ENCODE results near the gene MAP3K19. TPM values are rescaled to one million over a fixed set of nuclear protein-coding genes. Genes with fewer than 3 reads are reported as not detected.

MAP3K19 gene
- total RNA-seq, 1 experiment from 2014 or later, result not detected

DNA sequence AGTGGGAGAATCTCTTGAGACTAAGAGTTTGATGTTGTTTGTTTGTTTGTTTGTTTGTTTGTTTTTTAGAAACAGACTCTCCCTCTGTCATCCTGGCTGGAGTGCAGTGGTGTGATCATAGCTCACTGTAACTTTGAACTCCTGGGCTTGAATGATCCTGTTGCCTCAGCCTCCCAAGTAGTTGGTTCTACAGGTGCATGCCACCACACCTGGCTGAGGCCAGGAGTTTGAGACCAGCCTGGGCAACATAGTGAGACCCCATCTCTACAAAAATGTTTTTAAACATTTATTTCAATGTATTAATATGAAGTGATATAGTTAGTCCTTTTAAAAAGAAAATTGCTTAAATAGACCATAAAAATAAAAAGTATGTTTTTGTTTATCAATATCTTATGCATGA is 35.6 kb downstream of the MAP3K19 start:
- ChIA-PET POLR2A (no interaction called here), CTCF (no interaction called here)
- no peak for DNase-seq (ENCODE audit: low read depth, low spot score)
- in situ Hi-C loops (cut with HindIII; ENCODE audit: low pct_unique_long_range_greater_than_20kb, low sequenced_read_pairs), result no loop called here
- no peaks in the 10 kb centered on the region for H3K27me3 ChIP-seq (ENCODE audit: control insufficient read depth, insufficient read depth, low read length)
- H3K4me3 ChIP-seq (ENCODE audit: low read depth in 2 of 2, low read length in 2 of 2), result peak overlapping the region in 1 of 2 experiments; percentile 18; a peak in 1 of 4 replicates
- no peaks in the 10 kb centered on the region for H3K9me3 ChIP-seq (ENCODE audit: control insufficient read depth, insufficient read depth, low read depth, low read length)
- no peaks in the 10 kb centered on the region for H3K36me3 ChIP-seq (ENCODE audit: control insufficient read depth, insufficient read depth, low read length)
- no peak overlapping the region for H3K27ac ChIP-seq (ENCODE audit: low read length)
- TF ChIP-seq, protein P1, sequence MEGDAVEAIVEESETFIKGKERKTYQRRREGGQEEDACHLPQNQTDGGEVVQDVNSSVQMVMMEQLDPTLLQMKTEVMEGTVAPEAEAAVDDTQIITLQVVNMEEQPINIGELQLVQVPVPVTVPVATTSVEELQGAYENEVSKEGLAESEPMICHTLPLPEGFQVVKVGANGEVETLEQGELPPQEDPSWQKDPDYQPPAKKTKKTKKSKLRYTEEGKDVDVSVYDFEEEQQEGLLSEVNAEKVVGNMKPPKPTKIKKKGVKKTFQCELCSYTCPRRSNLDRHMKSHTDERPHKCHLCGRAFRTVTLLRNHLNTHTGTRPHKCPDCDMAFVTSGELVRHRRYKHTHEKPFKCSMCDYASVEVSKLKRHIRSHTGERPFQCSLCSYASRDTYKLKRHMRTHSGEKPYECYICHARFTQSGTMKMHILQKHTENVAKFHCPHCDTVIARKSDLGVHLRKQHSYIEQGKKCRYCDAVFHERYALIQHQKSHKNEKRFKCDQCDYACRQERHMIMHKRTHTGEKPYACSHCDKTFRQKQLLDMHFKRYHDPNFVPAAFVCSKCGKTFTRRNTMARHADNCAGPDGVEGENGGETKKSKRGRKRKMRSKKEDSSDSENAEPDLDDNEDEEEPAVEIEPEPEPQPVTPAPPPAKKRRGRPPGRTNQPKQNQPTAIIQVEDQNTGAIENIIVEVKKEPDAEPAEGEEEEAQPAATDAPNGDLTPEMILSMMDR (IDR thresholded peaks at IDR 0.05), result no peak
- TF ChIP-seq TCF7L2 (IDR thresholded peaks at IDR 0.05; ENCODE audit: low read depth, low read length) (no peak), SIN3A (IDR thresholded peaks at IDR 0.05; ENCODE audit: borderline replicate concordance, insufficient read depth, low read depth, low read length) (no peak), POLR2AphosphoS5 (IDR thresholded peaks at IDR 0.05; ENCODE audit: low read depth, low read length) (no peak)
- TF ChIP-seq, protein P2, sequence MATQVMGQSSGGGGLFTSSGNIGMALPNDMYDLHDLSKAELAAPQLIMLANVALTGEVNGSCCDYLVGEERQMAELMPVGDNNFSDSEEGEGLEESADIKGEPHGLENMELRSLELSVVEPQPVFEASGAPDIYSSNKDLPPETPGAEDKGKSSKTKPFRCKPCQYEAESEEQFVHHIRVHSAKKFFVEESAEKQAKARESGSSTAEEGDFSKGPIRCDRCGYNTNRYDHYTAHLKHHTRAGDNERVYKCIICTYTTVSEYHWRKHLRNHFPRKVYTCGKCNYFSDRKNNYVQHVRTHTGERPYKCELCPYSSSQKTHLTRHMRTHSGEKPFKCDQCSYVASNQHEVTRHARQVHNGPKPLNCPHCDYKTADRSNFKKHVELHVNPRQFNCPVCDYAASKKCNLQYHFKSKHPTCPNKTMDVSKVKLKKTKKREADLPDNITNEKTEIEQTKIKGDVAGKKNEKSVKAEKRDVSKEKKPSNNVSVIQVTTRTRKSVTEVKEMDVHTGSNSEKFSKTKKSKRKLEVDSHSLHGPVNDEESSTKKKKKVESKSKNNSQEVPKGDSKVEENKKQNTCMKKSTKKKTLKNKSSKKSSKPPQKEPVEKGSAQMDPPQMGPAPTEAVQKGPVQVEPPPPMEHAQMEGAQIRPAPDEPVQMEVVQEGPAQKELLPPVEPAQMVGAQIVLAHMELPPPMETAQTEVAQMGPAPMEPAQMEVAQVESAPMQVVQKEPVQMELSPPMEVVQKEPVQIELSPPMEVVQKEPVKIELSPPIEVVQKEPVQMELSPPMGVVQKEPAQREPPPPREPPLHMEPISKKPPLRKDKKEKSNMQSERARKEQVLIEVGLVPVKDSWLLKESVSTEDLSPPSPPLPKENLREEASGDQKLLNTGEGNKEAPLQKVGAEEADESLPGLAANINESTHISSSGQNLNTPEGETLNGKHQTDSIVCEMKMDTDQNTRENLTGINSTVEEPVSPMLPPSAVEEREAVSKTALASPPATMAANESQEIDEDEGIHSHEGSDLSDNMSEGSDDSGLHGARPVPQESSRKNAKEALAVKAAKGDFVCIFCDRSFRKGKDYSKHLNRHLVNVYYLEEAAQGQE (IDR thresholded peaks at IDR 0.05; ENCODE audit: insufficient read depth in 1 of 2, low read depth in 2 of 2, low read length in 1 of 2), result no peak
- ATAC-seq, result no peak
- no peaks in the 10 kb centered on the region for H3K4me1 ChIP-seq (ENCODE audit: control insufficient read depth, insufficient read depth, low read length)
- BruUV-seq (replicated peaks), result no TSS peak
- intact Hi-C loops (cut with micrococcal nuclease; ENCODE audit: unreplicated experiment), result no loop called here

DNA sequence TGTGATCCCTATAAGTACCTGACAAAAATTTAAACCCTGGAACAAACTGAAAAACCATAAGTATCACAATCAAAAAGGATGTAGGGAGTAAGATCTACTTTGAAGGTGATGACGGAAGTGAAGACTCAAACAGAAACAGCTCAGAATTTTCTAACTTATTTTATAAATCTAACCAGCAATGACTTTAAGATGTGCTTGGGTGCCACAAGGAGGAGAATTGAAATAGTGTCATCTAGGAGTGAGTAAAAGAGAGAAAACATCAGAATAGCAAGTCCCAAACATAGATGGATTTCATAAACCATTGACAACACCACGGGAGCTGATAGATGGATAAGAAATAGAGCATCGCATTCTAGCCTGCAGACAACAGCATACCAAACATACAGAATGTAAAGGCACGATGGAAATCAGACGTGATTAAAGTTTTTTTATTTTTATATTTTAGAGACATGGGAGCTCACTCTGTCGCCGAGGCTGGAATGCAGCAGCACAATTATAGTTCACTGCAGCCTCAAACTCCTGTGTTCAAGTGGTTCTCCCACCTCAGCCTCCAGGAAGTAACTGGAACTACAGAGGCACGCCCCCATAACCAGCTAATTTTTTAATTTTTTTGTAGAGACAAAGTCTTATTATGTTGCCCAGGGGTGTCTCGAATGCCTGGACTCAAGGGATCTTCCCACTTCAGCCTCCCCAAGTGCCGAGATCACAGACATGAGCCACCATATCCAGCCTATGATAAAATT is 36.9 kb downstream of the MAP3K19 start:
- Histone ChIP-seq H3K27me3 (ENCODE audit: control insufficient read depth, insufficient read depth, low read length) (peaks cover under 1% of the 10 kb centered on the region; the same call in 1 of the 2 replicates), H3K4me1 (ENCODE audit: control insufficient read depth, insufficient read depth, low read length) (no peaks in the 10 kb centered on the region), H3K36me3 (ENCODE audit: control insufficient read depth, insufficient read depth, low read length) (no peaks in the 10 kb centered on the region), H3K4me3 (ENCODE audit: low read depth in 2 of 2, low read length in 2 of 2) (no peak overlapping the region), H3K27ac (ENCODE audit: low read length) (no peak overlapping the region), H3K9me3 (ENCODE audit: control insufficient read depth, insufficient read depth, low read depth, low read length) (no peaks in the 10 kb centered on the region)
- POLR2A ChIA-PET, result no interaction called here
- in situ Hi-C loops (cut with HindIII; ENCODE audit: low pct_unique_long_range_greater_than_20kb, low sequenced_read_pairs) (no loop called here), intact Hi-C loops (cut with micrococcal nuclease; ENCODE audit: unreplicated experiment) (no loop called here)
- ATAC-seq (peak; percentile 52; the same call in 1 of the 2 replicates), DNase-seq (ENCODE audit: low read depth, low spot score) (no peak)
- CTCF ChIA-PET, result interaction anchor here (0.7 kb wide), 1 partner anchor 521 kb away, joined by 6 read pairs; the partner anchor contains the start of genes R3HDM1 and ZRANB3
- TF ChIP-seq TCF7L2 (IDR thresholded peaks at IDR 0.05; ENCODE audit: low read depth, low read length) (no peak), SIN3A (IDR thresholded peaks at IDR 0.05; ENCODE audit: borderline replicate concordance, insufficient read depth, low read depth, low read length) (no peak), POLR2AphosphoS5 (IDR thresholded peaks at IDR 0.05; ENCODE audit: low read depth, low read length) (no peak)
- TF ChIP-seq, protein P2 (IDR thresholded peaks at IDR 0.05; ENCODE audit: insufficient read depth in 1 of 2, low read depth in 2 of 2, low read length in 1 of 2), result no peak
- TF ChIP-seq, protein P1 (IDR thresholded peaks at IDR 0.05), result no peak
- BruUV-seq (replicated peaks), result no TSS peak

Measured in Panc1 (cell line).